Measurements from ENCODE around the gene MTFR2.

The MTFR2 gene

GRCh38 chr6:136249811-136250685, at the start of gene MTFR2:
TSS of gene MTFR2 (minus strand) at chr6:136250311. CDS start at chr6:136249099, 1,212 bp downstream.
- peak; percentile 100 for DNase-seq

- DNase-seq, result no peak
Measured at GRCh38 chr6:136294621-136295020, 44.5 kb upstream of the MTFR2 start.

GRCh38 chr6:136290410-136291010, 40.4 kb upstream of the MTFR2 start:
- peak; percentile 92 for DNase-seq

GRCh38 chr6:136289579-136290409, 39.7 kb upstream of the MTFR2 start, which contains the start of gene BCLAF1:
TSS of gene BCLAF1 (minus strand) at chr6:136289846. CDS start at chr6:136279866, 9,980 bp downstream.
- peak; percentile 99 for DNase-seq

- peak; percentile 98 for DNase-seq
Measured at GRCh38 chr6:136289327-136289578, 39.1 kb upstream of the MTFR2 start.

GRCh38 chr6:136288566-136289326, 38.6 kb upstream of the MTFR2 start:
- DNase-seq, result peak; percentile 84

GRCh38 chr6:136284909-136285308, 34.8 kb upstream of the MTFR2 start:
- no peak for DNase-seq

- DNase-seq, result no peak
Measured at GRCh38 chr6:136282906-136283305, 32.8 kb upstream of the MTFR2 start.

- no peak for DNase-seq
Measured at GRCh38 chr6:136280032-136280609, 30.0 kb upstream of the MTFR2 start.

GRCh38 chr6:136274062-136274461, 24.0 kb upstream of the MTFR2 start:
- DNase-seq, result no peak

- DNase-seq, result no peak
Measured at GRCh38 chr6:136265101-136265500, 15.0 kb upstream of the MTFR2 start.

- no peak for DNase-seq
Measured at GRCh38 chr6:136262940-136263339, 12.8 kb upstream of the MTFR2 start.

- DNase-seq, result no peak
Measured at GRCh38 chr6:136254851-136255466, 4.8 kb upstream of the MTFR2 start.

GRCh38 chr6:136253734-136254133, 3.6 kb upstream of the MTFR2 start:
- no peak for DNase-seq

GRCh38 chr6:136252441-136252840, 2.3 kb upstream of the MTFR2 start:
- DNase-seq, result no peak

- DNase-seq, result peak; percentile 44
Measured at GRCh38 chr6:136251394-136251793, 1.3 kb upstream of the MTFR2 start.

- no peak for DNase-seq
Measured at GRCh38 chr6:136250686-136251008, 536 bp upstream of the MTFR2 start.

GRCh38 chr6:136249336-136249735, 775 bp downstream of the MTFR2 start:
- peak; percentile 23 for DNase-seq

GRCh38 chr6:136244061-136244616, 6.0 kb downstream of the MTFR2 start:
- no peak for DNase-seq

GRCh38 chr6:136236466-136237293, 13.4 kb downstream of the MTFR2 start:
- DNase-seq, result peak; percentile 68

- DNase-seq, result no peak
Measured at GRCh38 chr6:136235233-136235564, 14.9 kb downstream of the MTFR2 start.

All from hematopoietic multipotent progenitor cell treated with erythropoietin and hydrocortisone succinate and interleukin-3 and kit ligand, for 6 days (in vitro differentiated cells).